ENCODE results near the gene ANAPC7. TPM values are rescaled to one million over a fixed set of nuclear protein-coding genes. Genes with fewer than 3 reads are reported as not detected.

Gene ANAPC7
- total RNA-seq, 1 experiment from 2014 or later, result 85.8 TPM

DNA sequence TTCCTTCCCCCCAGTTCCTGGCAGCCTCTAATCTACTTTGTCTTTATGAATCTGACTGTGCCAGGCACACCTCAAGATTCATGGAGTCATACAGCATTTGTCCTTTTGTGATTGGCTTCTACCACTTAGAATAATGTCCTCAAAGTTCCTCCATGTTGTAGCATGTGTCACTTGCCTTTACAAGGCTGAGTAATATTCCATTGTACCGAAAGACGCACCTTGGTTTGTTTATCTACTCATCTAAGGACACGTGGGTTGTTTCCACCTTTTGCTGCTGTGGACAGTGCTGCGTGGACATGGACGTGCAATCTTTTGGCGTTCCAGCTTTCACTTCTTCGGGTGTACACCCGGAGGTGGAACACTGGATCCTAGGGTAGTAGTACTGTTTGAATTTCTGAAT, 33.5 kb downstream of the ANAPC7 start:
- ChIA-PET POLR2A (no interaction called here), CTCF (no interaction called here)
- no peaks in the 10 kb centered on the region for H3K27me3 ChIP-seq (ENCODE audit: control insufficient read depth, insufficient read depth, low read length)
- TF ChIP-seq, protein P1, sequence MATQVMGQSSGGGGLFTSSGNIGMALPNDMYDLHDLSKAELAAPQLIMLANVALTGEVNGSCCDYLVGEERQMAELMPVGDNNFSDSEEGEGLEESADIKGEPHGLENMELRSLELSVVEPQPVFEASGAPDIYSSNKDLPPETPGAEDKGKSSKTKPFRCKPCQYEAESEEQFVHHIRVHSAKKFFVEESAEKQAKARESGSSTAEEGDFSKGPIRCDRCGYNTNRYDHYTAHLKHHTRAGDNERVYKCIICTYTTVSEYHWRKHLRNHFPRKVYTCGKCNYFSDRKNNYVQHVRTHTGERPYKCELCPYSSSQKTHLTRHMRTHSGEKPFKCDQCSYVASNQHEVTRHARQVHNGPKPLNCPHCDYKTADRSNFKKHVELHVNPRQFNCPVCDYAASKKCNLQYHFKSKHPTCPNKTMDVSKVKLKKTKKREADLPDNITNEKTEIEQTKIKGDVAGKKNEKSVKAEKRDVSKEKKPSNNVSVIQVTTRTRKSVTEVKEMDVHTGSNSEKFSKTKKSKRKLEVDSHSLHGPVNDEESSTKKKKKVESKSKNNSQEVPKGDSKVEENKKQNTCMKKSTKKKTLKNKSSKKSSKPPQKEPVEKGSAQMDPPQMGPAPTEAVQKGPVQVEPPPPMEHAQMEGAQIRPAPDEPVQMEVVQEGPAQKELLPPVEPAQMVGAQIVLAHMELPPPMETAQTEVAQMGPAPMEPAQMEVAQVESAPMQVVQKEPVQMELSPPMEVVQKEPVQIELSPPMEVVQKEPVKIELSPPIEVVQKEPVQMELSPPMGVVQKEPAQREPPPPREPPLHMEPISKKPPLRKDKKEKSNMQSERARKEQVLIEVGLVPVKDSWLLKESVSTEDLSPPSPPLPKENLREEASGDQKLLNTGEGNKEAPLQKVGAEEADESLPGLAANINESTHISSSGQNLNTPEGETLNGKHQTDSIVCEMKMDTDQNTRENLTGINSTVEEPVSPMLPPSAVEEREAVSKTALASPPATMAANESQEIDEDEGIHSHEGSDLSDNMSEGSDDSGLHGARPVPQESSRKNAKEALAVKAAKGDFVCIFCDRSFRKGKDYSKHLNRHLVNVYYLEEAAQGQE (IDR thresholded peaks at IDR 0.05; ENCODE audit: insufficient read depth in 1 of 2, low read depth in 2 of 2, low read length in 1 of 2), result no peak
- TF ChIP-seq SIN3A (IDR thresholded peaks at IDR 0.05; ENCODE audit: borderline replicate concordance, insufficient read depth, low read depth, low read length), result no peak
- TF ChIP-seq, protein P2, sequence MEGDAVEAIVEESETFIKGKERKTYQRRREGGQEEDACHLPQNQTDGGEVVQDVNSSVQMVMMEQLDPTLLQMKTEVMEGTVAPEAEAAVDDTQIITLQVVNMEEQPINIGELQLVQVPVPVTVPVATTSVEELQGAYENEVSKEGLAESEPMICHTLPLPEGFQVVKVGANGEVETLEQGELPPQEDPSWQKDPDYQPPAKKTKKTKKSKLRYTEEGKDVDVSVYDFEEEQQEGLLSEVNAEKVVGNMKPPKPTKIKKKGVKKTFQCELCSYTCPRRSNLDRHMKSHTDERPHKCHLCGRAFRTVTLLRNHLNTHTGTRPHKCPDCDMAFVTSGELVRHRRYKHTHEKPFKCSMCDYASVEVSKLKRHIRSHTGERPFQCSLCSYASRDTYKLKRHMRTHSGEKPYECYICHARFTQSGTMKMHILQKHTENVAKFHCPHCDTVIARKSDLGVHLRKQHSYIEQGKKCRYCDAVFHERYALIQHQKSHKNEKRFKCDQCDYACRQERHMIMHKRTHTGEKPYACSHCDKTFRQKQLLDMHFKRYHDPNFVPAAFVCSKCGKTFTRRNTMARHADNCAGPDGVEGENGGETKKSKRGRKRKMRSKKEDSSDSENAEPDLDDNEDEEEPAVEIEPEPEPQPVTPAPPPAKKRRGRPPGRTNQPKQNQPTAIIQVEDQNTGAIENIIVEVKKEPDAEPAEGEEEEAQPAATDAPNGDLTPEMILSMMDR (IDR thresholded peaks at IDR 0.05), result no peak
- no peak for TF ChIP-seq TCF7L2 (IDR thresholded peaks at IDR 0.05; ENCODE audit: low read depth, low read length)
- no peak for TF ChIP-seq POLR2AphosphoS5 (IDR thresholded peaks at IDR 0.05; ENCODE audit: low read depth, low read length)
- H3K4me1 ChIP-seq (ENCODE audit: control insufficient read depth, insufficient read depth, low read length), result no peaks in the 10 kb centered on the region
- no peak overlapping the region for H3K4me3 ChIP-seq (ENCODE audit: low read depth in 2 of 2, low read length in 2 of 2)
- no peaks in the 10 kb centered on the region for H3K9me3 ChIP-seq (ENCODE audit: control insufficient read depth, insufficient read depth, low read depth, low read length)
- BruUV-seq (replicated peaks), result no TSS peak
- no peak for DNase-seq (ENCODE audit: low read depth, low spot score)
- H3K27ac ChIP-seq (ENCODE audit: low read length), result no peak overlapping the region
- H3K36me3 ChIP-seq (ENCODE audit: control insufficient read depth, insufficient read depth, low read length), result peaks cover 7% of the 10 kb centered on the region; the same call in 1 of the 2 replicates
- no peak for ATAC-seq
- in situ Hi-C loops (cut with HindIII; ENCODE audit: low pct_unique_long_range_greater_than_20kb, low sequenced_read_pairs) (no loop called here), intact Hi-C loops (cut with micrococcal nuclease; ENCODE audit: unreplicated experiment) (no loop called here)

DNA sequence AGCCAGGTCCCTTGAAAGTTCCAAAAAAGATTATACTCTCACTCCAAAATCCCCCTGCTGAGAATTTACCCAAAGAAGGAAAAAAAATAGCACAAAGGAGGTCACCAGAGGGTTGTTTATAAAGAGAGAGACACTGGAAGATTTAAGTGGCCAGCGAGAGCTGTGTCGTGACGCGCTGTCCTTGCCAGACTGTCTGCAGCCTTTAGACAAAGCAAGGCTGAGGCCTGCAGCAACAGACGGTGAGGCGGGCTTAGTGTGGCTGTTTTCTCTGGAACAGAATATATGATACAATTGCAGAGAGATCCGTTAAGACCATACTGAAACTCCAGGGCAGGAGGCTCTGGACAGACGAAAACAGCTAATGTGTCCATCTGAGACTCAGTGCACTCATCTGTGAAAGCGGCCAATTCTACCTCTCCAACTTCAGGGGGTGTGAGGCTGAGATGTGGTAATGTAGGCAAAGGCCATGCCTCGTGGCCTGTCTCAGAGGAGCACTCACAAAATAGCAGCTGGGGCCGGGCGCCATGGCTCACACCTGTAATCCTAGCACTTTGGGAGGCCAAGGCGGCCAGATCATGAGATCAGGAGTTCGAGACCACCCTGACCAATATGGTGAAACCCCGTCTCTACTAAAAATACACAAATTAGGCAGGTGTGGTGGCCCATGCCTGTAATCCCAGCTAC, 36.2 kb downstream of the ANAPC7 start:
- no peak overlapping the region for H3K27ac ChIP-seq (ENCODE audit: low read length)

More for the DNA sequence above, 36.2 kb downstream of the ANAPC7 start:
- Histone ChIP-seq H3K4me3 (ENCODE audit: low read depth in 2 of 2, low read length in 2 of 2) (no peak overlapping the region), H3K27me3 (ENCODE audit: control insufficient read depth, insufficient read depth, low read length) (no peaks in the 10 kb centered on the region), H3K36me3 (ENCODE audit: control insufficient read depth, insufficient read depth, low read length) (no peaks in the 10 kb centered on the region), H3K4me1 (ENCODE audit: control insufficient read depth, insufficient read depth, low read length) (no peaks in the 10 kb centered on the region), H3K9me3 (ENCODE audit: control insufficient read depth, insufficient read depth, low read depth, low read length) (no peaks in the 10 kb centered on the region)
- ATAC-seq (0 out of 2 replicates have a peak, but pooled peaks have one; percentile 14), DNase-seq (ENCODE audit: low read depth, low spot score) (no peak)
- intact Hi-C loops (cut with micrococcal nuclease; ENCODE audit: unreplicated experiment) (no loop called here), in situ Hi-C loops (cut with HindIII; ENCODE audit: low pct_unique_long_range_greater_than_20kb, low sequenced_read_pairs) (no loop called here)
- no TSS peak for BruUV-seq (replicated peaks)
- ChIA-PET POLR2A (no interaction called here), CTCF (interaction anchor here (0.5 kb wide), 1 partner anchor 268 kb away, joined by 4 read pairs; no protein-coding TSS in a partner anchor)
- no peak for TF ChIP-seq POLR2AphosphoS5 (IDR thresholded peaks at IDR 0.05; ENCODE audit: low read depth, low read length)
- TF ChIP-seq, protein P2 (IDR thresholded peaks at IDR 0.05), result no peak
- TF ChIP-seq, protein P1 (IDR thresholded peaks at IDR 0.05; ENCODE audit: insufficient read depth in 1 of 2, low read depth in 2 of 2, low read length in 1 of 2), result no peak
- no peak for TF ChIP-seq SIN3A (IDR thresholded peaks at IDR 0.05; ENCODE audit: borderline replicate concordance, insufficient read depth, low read depth, low read length)
- TF ChIP-seq TCF7L2 (IDR thresholded peaks at IDR 0.05; ENCODE audit: low read depth, low read length), result no peak

All from Panc1 (cell line).